GM19025 (cell line): ENCODE measurements around the gene PLVAP.

ENCODE experiments used
- ATAC-seq: cut with Tn5 transposase; IDR thresholded peaks from one replicate; pipeline ENCODE4 v1.9.1; 2021; ENCODE audit warnings: mild to moderate bottlenecking, low read depth, moderate library complexity; ENCODE audit not compliant: unreplicated experiment

Gene PLVAP

GRCh38 chr19:17324357-17325114 is 52.6 kb downstream of the PLVAP start:
- ATAC-seq: no peak

- ATAC-seq: no peak
Observed at GRCh38 chr19:17323964-17324332, 53.2 kb downstream of the PLVAP start.

GRCh38 chr19:17323300-17323963 is 53.7 kb downstream of the PLVAP start:
- ATAC-seq: no peak

GRCh38 chr19:17322854-17323253 is 54.3 kb downstream of the PLVAP start:
- no peak for ATAC-seq

- no peak for ATAC-seq
Observed at GRCh38 chr19:17321655-17322489, 55.3 kb downstream of the PLVAP start.

- no peak for ATAC-seq
Observed at GRCh38 chr19:17320435-17320834, 56.7 kb downstream of the PLVAP start.

GRCh38 chr19:17319473-17320238 is 57.5 kb downstream of the PLVAP start:
- no peak for ATAC-seq

GRCh38 chr19:17318966-17319365 is 58.2 kb downstream of the PLVAP start:
- no peak for ATAC-seq

GRCh38 chr19:17314007-17314593 is 63.0 kb downstream of the PLVAP start:
- ATAC-seq: no peak

- no peak for ATAC-seq
Observed at GRCh38 chr19:17312189-17313113, 64.7 kb downstream of the PLVAP start.

- ATAC-seq: no peak
Observed at GRCh38 chr19:17311455-17312188, 65.5 kb downstream of the PLVAP start.

- no peak for ATAC-seq
Observed at GRCh38 chr19:17309965-17310461, 67.1 kb downstream of the PLVAP start.

- ATAC-seq: peak; percentile 65
Observed at GRCh38 chr19:17309198-17309964, 67.8 kb downstream of the PLVAP start, which contains the start of gene DDA1. DDA1 (plus strand) TSS chr19:17309563; CDS start chr19:17309655, 92 bp downstream.

GRCh38 chr19:17307876-17308377 is 69.2 kb downstream of the PLVAP start:
- ATAC-seq: no peak

GRCh38 chr19:17306285-17306714 is 70.8 kb downstream of the PLVAP start:
- no peak for ATAC-seq

- peak; percentile 68 for ATAC-seq
Observed at GRCh38 chr19:17305517-17306284, 71.4 kb downstream of the PLVAP start, which contains the start of gene MRPL34. MRPL34 (plus strand) TSS chr19:17305872; CDS start chr19:17305893, 21 bp downstream.
